ENCODE data around the gene PRR30. TPM values are rescaled to one million over a fixed set of nuclear protein-coding genes. Genes with fewer than 3 reads are reported as not detected.

The PRR30 gene
- total RNA-seq, 1 donor from 2014 or later, result not detected

- DNase-seq (ENCODE audit: low spot score), result no peak
- H3K36me3 Mint-ChIP-seq (ENCODE audit: low read depth), result no peaks in the 10 kb centered on the region
- H3K27ac Mint-ChIP-seq, result no peak overlapping the region
- intact Hi-C loops (cut with micrococcal nuclease), result no loop called here
- H3K9me3 Mint-ChIP-seq, result no peaks in the 10 kb centered on the region
- H3K4me1 Mint-ChIP-seq (ENCODE audit: low read depth), result peaks cover 5% of the 10 kb centered on the region
- peaks cover 24% of the 10 kb centered on the region for H3K27me3 Mint-ChIP-seq (ENCODE audit: low read depth)
- no peak overlapping the region for H3K4me3 Mint-ChIP-seq (ENCODE audit: low read depth)
Measured at GRCh38 chr2:27170581-27171337, 31.5 kb upstream of the PRR30 start.

GRCh38 chr2:27164960-27165763 lies 26.0 kb upstream of the PRR30 start:
- H3K4me3 Mint-ChIP-seq (ENCODE audit: low read depth), result no peak overlapping the region
- no peaks in the 10 kb centered on the region for H3K9me3 Mint-ChIP-seq
- peaks cover 5% of the 10 kb centered on the region for H3K27me3 Mint-ChIP-seq (ENCODE audit: low read depth)
- intact Hi-C loops (cut with micrococcal nuclease), result no loop called here
- DNase-seq (ENCODE audit: low spot score), result no peak
- peaks cover 9% of the 10 kb centered on the region for H3K4me1 Mint-ChIP-seq (ENCODE audit: low read depth)
- H3K36me3 Mint-ChIP-seq (ENCODE audit: low read depth), result no peaks in the 10 kb centered on the region
- H3K27ac Mint-ChIP-seq, result no peak overlapping the region

GRCh38 chr2:27162151-27163121 lies 23.2 kb upstream of the PRR30 start:
- intact Hi-C loops (cut with micrococcal nuclease), result no loop called here
- Mint-ChIP-seq H3K4me1 (ENCODE audit: low read depth) (peaks cover 9% of the 10 kb centered on the region), H3K27me3 (ENCODE audit: low read depth) (peaks cover 4% of the 10 kb centered on the region), H3K4me3 (ENCODE audit: low read depth) (no peak overlapping the region), H3K36me3 (ENCODE audit: low read depth) (no peaks in the 10 kb centered on the region), H3K27ac (no peak overlapping the region), H3K9me3 (no peaks in the 10 kb centered on the region)
- DNase-seq (ENCODE audit: low spot score), result no peak

- H3K27ac Mint-ChIP-seq, result no peak overlapping the region
- no peak overlapping the region for H3K4me3 Mint-ChIP-seq (ENCODE audit: low read depth)
- peaks cover 4% of the 10 kb centered on the region for H3K4me1 Mint-ChIP-seq (ENCODE audit: low read depth)
- peaks cover 2% of the 10 kb centered on the region for H3K27me3 Mint-ChIP-seq (ENCODE audit: low read depth)
- H3K36me3 Mint-ChIP-seq (ENCODE audit: low read depth), result no peaks in the 10 kb centered on the region
- no peaks in the 10 kb centered on the region for H3K9me3 Mint-ChIP-seq
- DNase-seq (ENCODE audit: low spot score), result no peak
- intact Hi-C loops (cut with micrococcal nuclease), result no loop called here
Measured at GRCh38 chr2:27160191-27160590, 21.0 kb upstream of the PRR30 start.

- no peaks in the 10 kb centered on the region for H3K9me3 Mint-ChIP-seq
- no peak overlapping the region for H3K4me3 Mint-ChIP-seq (ENCODE audit: low read depth)
- H3K27me3 Mint-ChIP-seq (ENCODE audit: low read depth), result peaks cover 2% of the 10 kb centered on the region
- H3K4me1 Mint-ChIP-seq (ENCODE audit: low read depth), result no peaks in the 10 kb centered on the region
- H3K36me3 Mint-ChIP-seq (ENCODE audit: low read depth), result no peaks in the 10 kb centered on the region
- DNase-seq (ENCODE audit: low spot score), result no peak
- intact Hi-C loops (cut with micrococcal nuclease), result no loop called here
- no peak overlapping the region for H3K27ac Mint-ChIP-seq
Measured at GRCh38 chr2:27159271-27159670, 20.1 kb upstream of the PRR30 start.

GRCh38 chr2:27158468-27158867 lies 19.3 kb upstream of the PRR30 start:
- H3K36me3 Mint-ChIP-seq (ENCODE audit: low read depth), result no peaks in the 10 kb centered on the region
- H3K4me1 Mint-ChIP-seq (ENCODE audit: low read depth), result no peaks in the 10 kb centered on the region
- no peak overlapping the region for H3K27ac Mint-ChIP-seq
- DNase-seq (ENCODE audit: low spot score), result no peak
- H3K27me3 Mint-ChIP-seq (ENCODE audit: low read depth), result peaks cover 3% of the 10 kb centered on the region
- intact Hi-C loops (cut with micrococcal nuclease), result no loop called here
- no peak overlapping the region for H3K4me3 Mint-ChIP-seq (ENCODE audit: low read depth)
- no peaks in the 10 kb centered on the region for H3K9me3 Mint-ChIP-seq

GRCh38 chr2:27155069-27155520 lies 15.9 kb upstream of the PRR30 start:
- intact Hi-C loops (cut with micrococcal nuclease), result no loop called here
- Mint-ChIP-seq H3K36me3 (ENCODE audit: low read depth) (no peaks in the 10 kb centered on the region), H3K4me3 (ENCODE audit: low read depth) (no peak overlapping the region), H3K9me3 (no peaks in the 10 kb centered on the region), H3K27ac (no peak overlapping the region), H3K4me1 (ENCODE audit: low read depth) (peaks cover 6% of the 10 kb centered on the region), H3K27me3 (ENCODE audit: low read depth) (peaks cover 4% of the 10 kb centered on the region)
- no peak for DNase-seq (ENCODE audit: low spot score)

- intact Hi-C loops (cut with micrococcal nuclease), result no loop called here
- Mint-ChIP-seq H3K9me3 (no peaks in the 10 kb centered on the region), H3K27me3 (ENCODE audit: low read depth) (peaks cover 4% of the 10 kb centered on the region), H3K4me1 (ENCODE audit: low read depth) (peaks cover 6% of the 10 kb centered on the region), H3K27ac (no peak overlapping the region), H3K4me3 (ENCODE audit: low read depth) (no peak overlapping the region), H3K36me3 (ENCODE audit: low read depth) (no peaks in the 10 kb centered on the region)
- DNase-seq (ENCODE audit: low spot score), result no peak
Measured at GRCh38 chr2:27154488-27154887, 15.3 kb upstream of the PRR30 start.

GRCh38 chr2:27152796-27153464 lies 13.7 kb upstream of the PRR30 start:
- intact Hi-C loops (cut with micrococcal nuclease), result no loop called here
- no peaks in the 10 kb centered on the region for H3K9me3 Mint-ChIP-seq
- peaks cover 6% of the 10 kb centered on the region for H3K4me1 Mint-ChIP-seq (ENCODE audit: low read depth)
- H3K4me3 Mint-ChIP-seq (ENCODE audit: low read depth), result no peak overlapping the region
- peaks cover 4% of the 10 kb centered on the region for H3K27me3 Mint-ChIP-seq (ENCODE audit: low read depth)
- no peaks in the 10 kb centered on the region for H3K36me3 Mint-ChIP-seq (ENCODE audit: low read depth)
- no peak overlapping the region for H3K27ac Mint-ChIP-seq
- no peak for DNase-seq (ENCODE audit: low spot score)

- Mint-ChIP-seq H3K4me1 (ENCODE audit: low read depth) (peaks cover 6% of the 10 kb centered on the region), H3K9me3 (no peaks in the 10 kb centered on the region), H3K4me3 (ENCODE audit: low read depth) (no peak overlapping the region), H3K27me3 (ENCODE audit: low read depth) (peaks cover 4% of the 10 kb centered on the region), H3K36me3 (ENCODE audit: low read depth) (no peaks in the 10 kb centered on the region), H3K27ac (no peak overlapping the region)
- intact Hi-C loops (cut with micrococcal nuclease), result no loop called here
- no peak for DNase-seq (ENCODE audit: low spot score)
Measured at GRCh38 chr2:27152102-27152795, 13.0 kb upstream of the PRR30 start.

- Mint-ChIP-seq H3K4me1 (ENCODE audit: low read depth) (peaks cover 6% of the 10 kb centered on the region), H3K36me3 (ENCODE audit: low read depth) (no peaks in the 10 kb centered on the region), H3K27me3 (ENCODE audit: low read depth) (peaks cover 4% of the 10 kb centered on the region), H3K4me3 (ENCODE audit: low read depth) (no peak overlapping the region), H3K27ac (no peak overlapping the region), H3K9me3 (no peaks in the 10 kb centered on the region)
- DNase-seq (ENCODE audit: low spot score), result no peak
- intact Hi-C loops (cut with micrococcal nuclease), result no loop called here
Measured at GRCh38 chr2:27150639-27151230, 11.5 kb upstream of the PRR30 start.
